ENCODE results near the gene DDX43.

Gene DDX43

DNA sequence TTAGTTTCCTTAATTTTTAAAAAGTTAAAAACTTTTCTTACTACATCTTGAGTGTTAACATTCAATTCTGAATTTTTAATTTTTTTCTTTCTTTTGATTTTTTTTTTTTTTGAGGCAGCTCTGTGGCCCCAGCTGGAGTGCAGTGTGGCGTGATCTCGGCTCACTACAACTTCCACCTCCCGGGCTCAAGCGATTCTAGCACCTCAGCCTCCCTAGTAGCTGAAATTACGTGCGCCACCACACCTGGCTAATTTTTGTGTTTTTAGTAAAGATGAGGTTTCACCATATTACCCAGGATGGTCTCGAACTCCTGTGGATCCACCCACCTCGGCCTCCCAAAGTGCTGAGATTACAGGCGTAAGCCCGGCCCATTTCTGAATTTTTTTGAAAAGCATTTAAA lies 1.2 kb downstream of the DDX43 start:
- TF ChIP-seq, protein P1, sequence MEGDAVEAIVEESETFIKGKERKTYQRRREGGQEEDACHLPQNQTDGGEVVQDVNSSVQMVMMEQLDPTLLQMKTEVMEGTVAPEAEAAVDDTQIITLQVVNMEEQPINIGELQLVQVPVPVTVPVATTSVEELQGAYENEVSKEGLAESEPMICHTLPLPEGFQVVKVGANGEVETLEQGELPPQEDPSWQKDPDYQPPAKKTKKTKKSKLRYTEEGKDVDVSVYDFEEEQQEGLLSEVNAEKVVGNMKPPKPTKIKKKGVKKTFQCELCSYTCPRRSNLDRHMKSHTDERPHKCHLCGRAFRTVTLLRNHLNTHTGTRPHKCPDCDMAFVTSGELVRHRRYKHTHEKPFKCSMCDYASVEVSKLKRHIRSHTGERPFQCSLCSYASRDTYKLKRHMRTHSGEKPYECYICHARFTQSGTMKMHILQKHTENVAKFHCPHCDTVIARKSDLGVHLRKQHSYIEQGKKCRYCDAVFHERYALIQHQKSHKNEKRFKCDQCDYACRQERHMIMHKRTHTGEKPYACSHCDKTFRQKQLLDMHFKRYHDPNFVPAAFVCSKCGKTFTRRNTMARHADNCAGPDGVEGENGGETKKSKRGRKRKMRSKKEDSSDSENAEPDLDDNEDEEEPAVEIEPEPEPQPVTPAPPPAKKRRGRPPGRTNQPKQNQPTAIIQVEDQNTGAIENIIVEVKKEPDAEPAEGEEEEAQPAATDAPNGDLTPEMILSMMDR (IDR thresholded peaks at IDR 0.05; ENCODE audit: borderline replicate concordance, control extremely low read depth, extremely low read depth, insufficient read depth, missing control alignments), result no peak
- DNase-seq (ENCODE audit: low spot score), result no peak
- in situ Hi-C loops (cut with MboI; ENCODE audit: low sequenced_read_pairs, unreplicated experiment), result no loop called here

GRCh38 chr6:73400656-73401055 lies 6.0 kb downstream of the DDX43 start:
- DNase-seq (ENCODE audit: low spot score), result no peak
- TF ChIP-seq, protein P1 (IDR thresholded peaks at IDR 0.05; ENCODE audit: borderline replicate concordance, control extremely low read depth, extremely low read depth, insufficient read depth, missing control alignments), result no peak
- in situ Hi-C loops (cut with MboI; ENCODE audit: low sequenced_read_pairs, unreplicated experiment), result no loop called here

- TF ChIP-seq, protein P1 (IDR thresholded peaks at IDR 0.05; ENCODE audit: borderline replicate concordance, control extremely low read depth, extremely low read depth, insufficient read depth, missing control alignments), result no peak
- in situ Hi-C loops (cut with MboI; ENCODE audit: low sequenced_read_pairs, unreplicated experiment), result no loop called here
- DNase-seq (ENCODE audit: low spot score), result no peak
Measured at GRCh38 chr6:73409395-73409794, 14.8 kb downstream of the DDX43 start.

- DNase-seq (ENCODE audit: low spot score), result no peak
- TF ChIP-seq, protein P1 (IDR thresholded peaks at IDR 0.05; ENCODE audit: borderline replicate concordance, control extremely low read depth, extremely low read depth, insufficient read depth, missing control alignments), result no peak
- in situ Hi-C loops (cut with MboI; ENCODE audit: low sequenced_read_pairs, unreplicated experiment), result no loop called here
Measured at GRCh38 chr6:73413102-73413501, 18.5 kb downstream of the DDX43 start.

DNA sequence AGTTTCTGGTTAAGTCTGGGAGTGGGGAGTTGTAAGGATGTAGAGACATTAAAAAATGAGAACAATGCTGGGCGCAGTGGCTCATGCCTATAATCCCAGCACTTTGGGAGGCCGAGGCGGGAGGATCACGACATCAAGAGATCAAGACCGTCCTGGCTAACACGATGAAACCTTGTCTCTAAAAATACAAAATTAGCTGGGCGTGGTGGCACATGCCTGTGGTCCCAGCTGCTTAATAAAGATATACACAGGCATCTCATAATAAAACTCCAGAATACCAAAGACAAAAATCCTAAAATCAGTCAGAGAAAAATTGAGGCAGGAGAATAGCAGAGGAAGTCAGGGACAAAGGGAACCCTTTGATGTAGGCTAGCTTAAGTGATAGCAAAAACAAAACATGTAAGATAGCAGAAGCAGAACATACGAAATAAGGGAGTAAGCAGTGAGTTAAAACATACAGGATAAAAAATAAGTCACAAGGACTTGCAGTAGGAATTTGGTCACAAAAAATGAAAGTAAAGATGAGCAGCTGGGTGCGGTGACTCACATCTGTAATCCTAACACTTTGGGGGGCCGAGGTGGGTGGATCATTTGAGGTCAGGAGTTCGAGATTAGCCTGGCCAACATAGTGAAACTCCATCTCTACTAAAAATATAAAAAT lies 23.6 kb downstream of the DDX43 start:
- no peak for DNase-seq (ENCODE audit: low spot score)
- in situ Hi-C loops (cut with MboI; ENCODE audit: low sequenced_read_pairs, unreplicated experiment), result no loop called here
- TF ChIP-seq, protein P1 (IDR thresholded peaks at IDR 0.05; ENCODE audit: borderline replicate concordance, control extremely low read depth, extremely low read depth, insufficient read depth, missing control alignments), result no peak

GRCh38 chr6:73421534-73421933 lies 26.9 kb downstream of the DDX43 start:
- in situ Hi-C loops (cut with MboI; ENCODE audit: low sequenced_read_pairs, unreplicated experiment), result no loop called here
- TF ChIP-seq, protein P1 (IDR thresholded peaks at IDR 0.05; ENCODE audit: borderline replicate concordance, control extremely low read depth, extremely low read depth, insufficient read depth, missing control alignments), result no peak
- no peak for DNase-seq (ENCODE audit: low spot score)

Measured in GM13976 (cell line).